HG03108 (cell line): ENCODE results near the gene CARD10.

Experiments used
- ATAC-seq: cut with Tn5 transposase; IDR thresholded peaks from one replicate; pipeline ENCODE4 v1.9.1; 2021; ENCODE audit warnings: moderate library complexity; ENCODE audit not compliant: unreplicated experiment

CARD10 gene

DNA sequence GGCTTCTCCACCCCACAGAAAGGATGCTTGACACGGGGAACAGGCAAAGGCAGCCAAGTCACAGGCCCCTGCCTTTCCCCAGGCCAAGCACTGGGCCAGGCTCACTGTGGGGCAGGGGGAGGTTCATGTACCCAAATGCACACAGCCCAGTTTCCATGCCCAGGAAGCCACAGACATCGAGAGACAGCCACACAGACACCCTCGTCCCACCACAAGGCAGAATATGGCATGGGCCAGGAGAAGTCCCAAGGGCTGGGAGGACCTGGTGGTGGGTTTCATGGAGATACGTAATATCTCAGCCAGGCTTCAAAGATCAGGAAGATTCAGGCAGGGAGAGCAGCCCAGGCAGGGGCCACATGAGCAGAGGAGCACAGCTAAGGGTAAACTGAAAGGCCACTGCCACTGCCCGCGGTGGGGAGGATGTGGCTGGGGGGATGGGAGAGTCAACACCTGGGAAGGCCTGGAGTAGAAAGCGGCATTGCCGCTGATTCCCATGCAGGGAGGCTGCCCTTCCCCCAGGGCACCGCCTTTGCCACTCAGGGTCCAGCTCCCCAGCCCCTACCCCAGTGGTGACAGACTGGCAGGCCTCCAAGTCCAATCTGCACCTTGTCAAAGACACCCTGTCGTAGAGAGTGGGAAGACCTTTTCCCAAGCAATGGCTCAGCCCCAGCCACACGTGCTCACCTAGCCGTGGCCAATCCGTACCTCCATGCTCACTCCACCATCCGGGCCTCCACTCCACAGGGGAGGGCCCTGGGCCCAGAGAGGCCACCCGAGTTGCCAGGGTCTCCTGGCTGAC, 30.7 kb downstream of the CARD10 start:
- no peak for ATAC-seq

GRCh38 chr22:37487571-37487970, 31.6 kb downstream of the CARD10 start:
- no peak for ATAC-seq

DNA sequence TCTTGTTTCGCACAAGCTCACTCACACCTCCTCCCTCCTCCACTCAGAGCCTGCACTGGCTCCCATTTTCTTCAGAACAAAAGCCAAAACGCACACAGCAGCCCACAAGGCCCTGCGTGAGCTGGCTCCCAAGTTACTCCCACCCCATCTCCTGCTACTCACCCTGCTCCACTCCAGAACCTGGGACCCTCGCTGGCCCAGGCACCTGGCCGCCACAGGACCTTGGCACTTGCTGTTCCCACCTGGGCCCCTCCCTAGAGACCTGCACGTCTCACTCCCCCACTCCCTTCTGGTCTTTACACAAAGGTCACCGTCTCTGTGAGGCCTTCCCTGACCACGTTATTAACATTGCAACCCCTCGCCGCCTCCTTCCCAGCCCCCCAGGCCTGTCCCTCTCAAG, 32.1 kb downstream of the CARD10 start:
- no peak for ATAC-seq

DNA sequence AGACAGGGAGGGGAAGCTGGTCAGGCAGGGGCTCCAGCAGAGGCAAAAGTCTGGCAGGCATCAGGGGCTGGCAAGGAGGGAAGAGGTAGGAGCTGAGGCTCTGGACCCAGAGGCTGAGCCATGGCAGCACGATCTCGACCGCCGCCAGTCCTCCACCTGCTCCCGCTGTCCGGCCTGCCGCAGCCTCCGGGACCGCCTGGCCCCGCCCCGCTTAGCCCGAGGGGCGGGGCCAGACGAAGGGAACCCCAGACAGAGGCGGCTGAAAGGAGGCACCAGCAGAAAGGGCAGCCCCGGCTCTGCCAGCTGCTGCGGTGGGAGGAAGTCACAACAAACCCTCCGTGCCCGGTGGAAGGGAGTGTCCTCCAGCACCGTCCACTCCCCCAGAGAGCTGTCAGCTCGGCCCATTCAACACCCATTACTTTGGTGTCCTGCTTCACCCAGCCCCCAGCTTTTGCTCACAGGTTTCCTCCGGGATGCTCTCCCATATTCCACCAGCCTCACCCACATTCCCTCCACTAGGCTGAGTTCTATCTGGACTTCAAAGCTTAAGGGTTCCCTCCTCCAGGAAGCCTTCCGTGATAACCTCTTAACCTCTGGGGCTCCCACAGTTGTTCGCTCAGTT, 32.9 kb downstream of the CARD10 start, which contains the start of gene MFNG:
Gene MFNG (minus strand): TSS at position 161 of the 622 bp plus-strand sequence. CDS start 207 bp downstream, outside the sequence.
- peak; percentile 52 for ATAC-seq

- ATAC-seq = no peak
Observed at GRCh38 chr22:37485395-37486223, 33.6 kb downstream of the CARD10 start.

GRCh38 chr22:37484480-37485394, 34.5 kb downstream of the CARD10 start:
- peak; percentile 48 for ATAC-seq

GRCh38 chr22:37483050-37483449, 36.2 kb downstream of the CARD10 start:
- no peak for ATAC-seq

DNA sequence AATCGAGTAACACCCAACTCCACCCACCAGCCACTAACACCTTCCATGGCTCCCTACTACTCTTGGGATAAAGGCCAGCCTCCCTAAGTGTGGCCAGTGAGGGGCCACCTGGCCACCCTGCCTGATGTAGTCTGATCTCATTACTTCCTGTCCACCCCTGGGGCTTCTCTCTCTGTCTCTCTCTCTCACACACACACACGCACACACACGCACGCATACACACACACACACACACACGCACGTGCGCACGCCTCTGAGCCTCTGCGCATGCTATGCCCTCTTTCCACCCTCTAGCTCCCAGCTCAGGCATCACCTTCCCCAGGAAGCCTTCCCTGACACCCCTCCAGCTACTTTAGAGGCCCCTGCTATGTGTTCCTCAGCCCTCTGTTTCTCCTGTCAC, 37.0 kb downstream of the CARD10 start:
- no peak for ATAC-seq

DNA sequence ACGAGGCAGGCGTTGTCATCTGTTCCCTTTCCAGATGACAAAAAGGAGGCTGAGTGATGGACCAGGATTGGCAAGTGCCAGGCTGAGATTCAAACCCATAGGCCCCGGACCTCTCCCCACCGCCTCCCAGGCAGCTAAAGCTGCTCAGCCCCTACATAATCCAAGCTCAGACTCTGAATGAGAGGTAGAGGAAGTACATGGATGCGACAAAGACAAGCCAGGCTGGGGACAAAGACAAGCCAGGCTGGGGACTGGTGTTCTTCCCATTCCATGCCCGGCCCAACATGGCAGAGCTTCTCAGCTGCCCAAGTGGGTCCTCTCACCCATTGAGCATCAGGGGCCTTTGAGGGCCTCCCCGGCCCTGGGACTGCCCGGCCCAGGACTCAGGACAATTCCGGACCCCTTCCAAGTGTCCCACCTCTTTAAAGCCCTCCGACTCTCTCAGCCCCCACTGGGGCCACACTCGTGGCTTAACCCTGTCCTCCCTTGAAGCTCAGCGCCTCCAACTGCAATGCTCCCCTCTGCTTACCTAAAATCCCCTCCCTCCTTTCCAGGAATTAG, 37.8 kb downstream of the CARD10 start:
- no peak for ATAC-seq

DNA sequence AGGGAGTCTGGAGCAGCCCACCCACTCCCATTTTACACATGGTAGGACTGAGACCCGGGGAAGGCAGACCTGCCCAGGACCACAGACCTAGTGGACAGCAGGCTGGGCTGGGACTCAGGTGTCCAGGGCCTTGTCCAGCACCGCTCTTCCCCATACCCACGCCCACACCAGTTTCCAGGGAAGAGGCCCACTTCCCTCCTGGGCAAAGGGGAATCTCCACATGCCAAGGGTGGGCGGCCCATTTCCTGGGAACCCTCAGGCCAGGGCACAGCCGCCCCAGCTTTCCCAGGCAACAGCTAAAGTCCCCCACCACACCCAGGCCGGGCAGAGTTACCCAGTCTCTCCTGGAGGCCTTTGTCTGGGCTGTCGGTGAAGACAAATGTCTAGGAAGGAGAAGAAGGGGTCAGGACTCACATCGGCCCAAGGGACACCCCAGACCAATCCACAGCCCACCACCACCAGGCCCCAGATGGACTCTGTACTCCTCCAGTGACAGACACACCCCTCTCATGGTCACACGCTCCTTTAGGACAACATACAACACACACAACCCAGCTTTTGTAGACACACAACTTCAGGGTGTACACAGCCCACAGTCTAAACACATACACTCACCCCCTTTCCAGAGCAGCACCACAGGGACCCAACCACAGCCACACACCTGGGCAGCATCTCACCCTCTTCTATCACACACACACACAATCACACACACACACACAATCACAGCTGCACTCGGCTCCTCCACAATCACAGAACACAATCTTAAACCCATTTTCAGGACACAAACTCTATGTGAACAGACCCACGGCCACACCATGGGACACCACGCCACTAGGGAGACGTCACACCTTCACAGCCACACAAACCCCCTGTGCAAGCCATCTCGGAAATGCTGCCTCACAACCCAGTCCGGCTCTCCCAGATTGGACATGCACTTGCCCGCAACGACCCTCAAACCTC, 38.5 kb downstream of the CARD10 start:
- ATAC-seq = no peak

DNA sequence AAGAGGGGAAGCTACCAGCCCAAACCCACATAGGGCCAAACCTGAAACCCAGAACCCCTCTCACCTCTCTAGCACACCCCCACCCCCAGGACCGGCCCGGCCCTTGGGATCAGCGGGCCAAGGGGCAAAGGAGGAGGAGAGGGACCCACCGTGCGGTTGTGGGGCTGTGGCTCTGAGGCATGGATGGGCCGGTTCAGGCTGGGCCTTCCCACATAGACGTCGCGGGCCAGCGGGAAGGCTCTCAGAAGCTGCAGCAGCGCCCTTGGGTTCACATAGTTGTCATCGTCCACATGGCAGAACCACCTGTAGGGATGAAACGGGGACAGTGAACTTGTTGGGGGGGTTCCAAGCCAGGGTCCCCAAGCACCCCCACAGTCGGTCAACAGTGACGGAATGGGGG, 40.0 kb downstream of the CARD10 start:
- no peak for ATAC-seq

- no peak for ATAC-seq
Observed at GRCh38 chr22:37476389-37477329, 42.6 kb downstream of the CARD10 start.

DNA sequence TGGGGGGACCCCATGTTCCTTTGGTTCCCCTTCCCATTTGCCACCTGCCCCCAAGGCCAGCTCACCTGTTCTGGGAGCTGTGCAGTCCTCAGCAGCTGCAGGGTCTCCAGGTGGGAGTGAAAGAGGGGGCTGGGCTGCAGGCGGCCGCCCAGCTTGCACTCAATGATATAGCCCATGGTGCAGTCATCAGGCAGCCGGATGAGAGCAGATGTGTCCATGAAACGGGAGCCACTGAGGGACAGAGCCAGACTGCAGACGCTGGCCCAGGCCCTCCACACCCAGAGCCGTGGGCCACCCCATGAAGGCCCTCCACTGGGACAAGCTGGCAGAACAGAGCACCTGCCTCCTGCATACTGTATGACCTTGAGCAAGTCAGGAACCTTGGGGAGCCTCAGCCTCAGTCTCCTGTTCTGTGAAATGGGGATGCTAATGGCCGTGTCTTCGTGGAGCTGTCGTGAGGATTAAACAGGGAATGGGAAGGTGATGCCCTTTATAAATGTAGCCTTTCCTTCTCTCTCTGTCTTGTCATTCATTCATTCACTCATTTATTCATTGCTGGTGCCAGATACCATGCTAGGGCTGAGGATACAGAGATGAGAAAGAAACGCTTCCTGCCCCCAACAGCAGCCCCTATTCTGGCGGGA, 44.6 kb downstream of the CARD10 start:
- no peak for ATAC-seq

- ATAC-seq = no peak
Observed at GRCh38 chr22:37473437-37473946, 45.7 kb downstream of the CARD10 start.

DNA sequence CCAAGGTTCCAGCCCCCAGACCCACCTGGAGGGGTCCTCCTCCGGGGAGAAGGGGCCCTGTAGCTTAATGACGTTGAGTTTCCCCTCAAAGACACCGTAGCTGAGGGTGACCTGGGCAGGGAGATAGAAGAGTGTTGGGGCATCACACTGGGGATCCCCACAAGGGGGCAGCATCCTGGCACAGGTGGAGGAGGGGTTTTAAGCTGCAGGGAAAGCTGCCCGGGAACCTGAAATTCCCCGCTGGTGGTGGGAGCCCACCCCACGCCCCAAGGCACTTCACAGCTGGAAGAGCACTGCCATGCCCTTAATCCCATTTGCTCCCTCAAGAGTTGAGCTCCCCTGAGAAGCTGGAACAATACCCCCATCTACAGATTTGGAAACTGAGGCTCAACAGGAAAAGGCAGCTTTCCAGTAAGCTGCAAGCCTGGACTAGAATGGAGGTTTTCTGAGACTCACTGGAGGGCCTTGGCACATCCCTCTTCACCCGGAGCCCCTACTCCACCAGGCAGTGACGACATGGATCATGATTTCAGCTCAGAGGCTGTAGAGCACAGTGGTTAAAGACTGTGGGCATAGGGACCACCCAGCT, 46.7 kb downstream of the CARD10 start:
- ATAC-seq = no peak

- no peak for ATAC-seq
Observed at GRCh38 chr22:37471727-37472417, 47.3 kb downstream of the CARD10 start.
